8988T (cell line): ENCODE data around the gene SLC13A1.
"Not testable (repeated sequence)": the region's sequence is repeated elsewhere in the genome, so short reads cannot be mapped to it uniquely, and the experiment has no call there.

Experiments used
- DNase-seq: peaks from one replicate; pipeline ENCODE4 v3.0.0; 2011

SLC13A1 gene

GRCh38 chr7:123199883-123200282 is at the start of gene SLC13A1:
TSS of gene SLC13A1 (minus strand) at chr7:123199969. CDS start at chr7:123199946, 23 bp downstream.
- no peak for DNase-seq

- DNase-seq, result no peak
These were observed 45.0 kb upstream of the SLC13A1 start for GRCh38 chr7:123244768-123245167.

GRCh38 chr7:123242467-123243092 is 42.8 kb upstream of the SLC13A1 start:
- no peak for DNase-seq

- DNase-seq, result no peak
These were observed 42.0 kb upstream of the SLC13A1 start for GRCh38 chr7:123241809-123242208.

- DNase-seq, result no peak
These were observed 31.5 kb upstream of the SLC13A1 start for GRCh38 chr7:123231021-123232000.

- no peak for DNase-seq
These were observed 30.8 kb upstream of the SLC13A1 start for GRCh38 chr7:123230603-123231002.

GRCh38 chr7:123230147-123230546 is 30.4 kb upstream of the SLC13A1 start:
- DNase-seq, result no peak

- no peak for DNase-seq
These were observed 29.7 kb upstream of the SLC13A1 start for GRCh38 chr7:123229426-123229825.

- not testable (repeated sequence) for DNase-seq
These were observed 27.9 kb upstream of the SLC13A1 start for GRCh38 chr7:123227666-123228065.

- no peak for DNase-seq
These were observed 20.6 kb upstream of the SLC13A1 start for GRCh38 chr7:123220396-123220795.

GRCh38 chr7:123218866-123219265 is 19.1 kb upstream of the SLC13A1 start:
- no peak for DNase-seq

- no peak for DNase-seq
These were observed 17.1 kb upstream of the SLC13A1 start for GRCh38 chr7:123216825-123217224.

GRCh38 chr7:123215350-123215749 is 15.6 kb upstream of the SLC13A1 start:
- DNase-seq, result no peak

- DNase-seq, result no peak
These were observed 11.8 kb upstream of the SLC13A1 start for GRCh38 chr7:123211545-123211944.

GRCh38 chr7:123210986-123211385 is 11.2 kb upstream of the SLC13A1 start:
- no peak for DNase-seq

GRCh38 chr7:123209786-123210185 is 10.0 kb upstream of the SLC13A1 start:
- no peak for DNase-seq

- DNase-seq, result no peak
These were observed 9.0 kb upstream of the SLC13A1 start for GRCh38 chr7:123208793-123209192.

- no peak for DNase-seq
These were observed 4.6 kb upstream of the SLC13A1 start for GRCh38 chr7:123204206-123204835.

- DNase-seq, result no peak
These were observed 2.1 kb upstream of the SLC13A1 start for GRCh38 chr7:123201901-123202300.

GRCh38 chr7:123198668-123199652 is 809 bp downstream of the SLC13A1 start:
- DNase-seq, result no peak

- DNase-seq, result no peak
These were observed 1.7 kb downstream of the SLC13A1 start for GRCh38 chr7:123198111-123198510.

GRCh38 chr7:123193235-123193634 is 6.5 kb downstream of the SLC13A1 start:
- no peak for DNase-seq
